KOPT-K1 (cell line): ENCODE results near the gene RAD51B.
"Not testable (repeated sequence)": the region's sequence is repeated elsewhere in the genome, so short reads cannot be mapped to it uniquely, and the experiment has no call there.

Experiments
- H3K27ac ChIP-seq: fragments of 200-600 bp; sonication (generic); 2 replicates; pipeline ENCODE4 v1.5.1; 2016; ENCODE audit warnings: antibody characterized with exemption, mild to moderate bottlenecking, low read depth, low read length; ENCODE audit not compliant: poor library complexity, severe bottlenecking
- H3K36me3 ChIP-seq: fragments of 200-600 bp; sonication (generic); 2 replicates; pipeline ENCODE4 v1.5.1; 2017; ENCODE audit warnings: antibody characterized with exemption, mild to moderate bottlenecking, low read length, moderate library complexity; ENCODE audit not compliant: insufficient read depth
- H3K9me3 ChIP-seq: fragments of 200-600 bp; sonication (generic); 2 replicates; pipeline ENCODE4 v1.5.1; 2017; ENCODE audit warnings: antibody characterized with exemption, low read length, mild to moderate bottlenecking; ENCODE audit not compliant: insufficient read depth, poor library complexity, severe bottlenecking

RAD51B gene

GRCh38 chr14:67965696-67966095, 146.1 kb downstream of the RAD51B start:
- Histone ChIP-seq H3K9me3 (peaks cover 30% of the 10 kb centered on the region), H3K27ac (no peak overlapping the region), H3K36me3 (no peaks in the 10 kb centered on the region)

DNA sequence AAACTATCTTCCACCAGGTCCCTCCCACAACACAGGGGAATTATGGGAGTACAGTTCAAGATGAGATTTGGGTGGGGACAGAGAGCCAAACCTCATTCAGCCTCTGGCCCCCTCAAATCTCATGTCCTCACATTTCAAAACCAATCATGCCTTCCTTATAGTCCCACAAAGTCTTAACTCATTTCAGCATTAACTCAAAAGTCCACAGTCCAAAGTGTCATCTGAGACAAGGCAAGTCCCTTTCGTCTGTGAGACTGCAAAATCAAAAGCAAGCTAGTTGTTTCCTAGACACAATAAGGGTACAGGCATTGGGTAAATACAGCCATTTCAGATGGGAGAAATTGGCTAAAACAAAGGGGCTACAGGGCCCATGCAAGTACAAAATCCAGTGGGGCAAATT, 147.6 kb downstream of the RAD51B start:
- peaks cover 30% of the 10 kb centered on the region for H3K9me3 ChIP-seq
- H3K36me3 ChIP-seq, result no peaks in the 10 kb centered on the region
- no peak overlapping the region for H3K27ac ChIP-seq

DNA sequence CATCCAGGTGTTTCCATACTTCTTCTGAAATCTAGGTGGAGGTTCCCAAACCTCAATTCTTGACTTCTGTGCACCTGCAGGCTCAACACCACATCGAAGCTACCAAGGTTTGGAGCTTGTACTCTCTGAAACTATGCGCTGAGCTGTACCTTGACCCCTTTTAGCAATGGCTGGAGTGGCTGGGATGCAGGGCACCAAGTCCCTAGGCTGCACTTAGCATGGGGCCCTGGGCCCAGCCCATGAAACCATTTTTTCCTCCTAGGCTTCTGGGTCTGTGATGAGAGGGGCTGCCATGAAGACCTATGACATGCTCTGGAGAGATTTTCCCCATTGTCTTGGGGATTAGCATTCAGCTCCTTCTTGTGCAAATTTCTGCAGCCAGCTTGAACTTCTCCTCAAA, 148.4 kb downstream of the RAD51B start:
- H3K9me3 ChIP-seq, result peaks cover 30% of the 10 kb centered on the region
- H3K27ac ChIP-seq, H3K36me3 ChIP-seq: not testable (repeated sequence)

GRCh38 chr14:67970923-67971322, 151.3 kb downstream of the RAD51B start:
- Histone ChIP-seq H3K36me3 (no peaks in the 10 kb centered on the region), H3K27ac (no peak overlapping the region), H3K9me3 (peaks cover 30% of the 10 kb centered on the region)

DNA sequence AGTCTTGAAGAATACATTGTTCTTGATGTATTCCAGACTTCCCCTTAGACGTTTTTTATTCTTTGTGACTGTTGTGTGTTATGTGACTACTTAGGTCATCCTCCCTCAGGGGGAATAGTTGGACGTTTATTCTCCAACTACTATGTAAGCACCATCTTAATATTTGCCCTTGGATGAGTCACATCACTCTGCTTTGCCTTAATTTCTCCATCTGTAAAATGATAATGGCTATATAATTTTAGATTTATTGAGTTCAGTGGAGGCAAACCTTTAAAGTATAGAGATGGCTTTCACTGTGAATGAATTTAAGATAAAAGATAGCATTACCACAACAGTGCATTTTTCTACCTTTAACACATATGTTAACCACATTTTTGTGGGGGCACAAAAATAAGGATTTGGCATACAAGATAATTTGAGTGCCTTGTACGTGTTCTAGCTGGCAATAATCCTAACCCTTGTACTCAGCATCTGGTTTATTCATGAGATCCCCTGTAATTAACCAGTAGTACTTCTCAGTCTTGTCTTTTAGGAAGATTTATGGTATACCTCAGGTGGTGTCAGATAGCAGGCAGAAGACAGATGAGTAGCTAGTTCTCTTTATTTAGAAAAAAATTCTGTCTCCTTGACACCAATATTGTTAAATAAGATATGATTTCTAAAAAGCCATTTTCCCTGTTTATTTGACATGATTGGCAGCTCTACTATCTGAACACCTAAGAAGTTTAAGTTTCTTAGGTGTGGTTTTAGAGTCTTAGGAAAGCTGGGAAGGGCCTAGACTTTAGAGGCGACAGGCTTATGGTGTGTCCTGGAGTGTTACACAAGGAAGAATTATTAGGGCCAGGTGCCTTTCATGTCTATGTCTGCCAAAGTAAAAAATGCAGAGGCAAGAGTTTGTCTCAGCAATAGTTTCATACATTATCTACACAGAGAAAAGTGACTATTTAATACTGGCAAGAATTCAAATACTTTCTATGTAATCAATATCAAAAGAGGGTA, 152.3 kb downstream of the RAD51B start:
- Histone ChIP-seq H3K27ac (no peak overlapping the region), H3K9me3 (peaks cover 24% of the 10 kb centered on the region), H3K36me3 (no peaks in the 10 kb centered on the region)

- H3K36me3 ChIP-seq, result no peaks in the 10 kb centered on the region
- H3K9me3 ChIP-seq, result peaks cover 9% of the 10 kb centered on the region
- no peak overlapping the region for H3K27ac ChIP-seq
Measured at GRCh38 chr14:67973436-67973835, 153.9 kb downstream of the RAD51B start.

DNA sequence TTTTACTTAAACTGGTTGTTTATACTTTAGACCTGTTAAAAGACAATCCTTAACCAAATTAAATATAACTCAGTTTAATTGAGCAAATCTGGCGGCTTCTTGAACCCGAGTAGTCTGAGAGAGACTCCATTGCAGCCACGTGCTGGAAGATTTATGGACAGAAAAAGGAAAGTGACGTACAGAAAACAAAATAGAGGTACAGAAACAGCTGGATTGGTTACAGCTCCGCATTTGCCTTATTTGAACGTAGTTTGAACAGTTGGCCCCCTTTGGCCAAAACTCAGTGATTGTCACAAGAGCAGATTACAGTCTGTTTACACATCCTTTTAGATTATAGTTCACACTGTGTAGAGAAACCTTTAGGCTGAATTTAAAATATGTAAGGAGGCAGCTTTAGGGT, 155.9 kb downstream of the RAD51B start:
- H3K9me3 ChIP-seq, result no peaks in the 10 kb centered on the region
- H3K27ac ChIP-seq, result no peak overlapping the region
- H3K36me3 ChIP-seq, result no peaks in the 10 kb centered on the region

DNA sequence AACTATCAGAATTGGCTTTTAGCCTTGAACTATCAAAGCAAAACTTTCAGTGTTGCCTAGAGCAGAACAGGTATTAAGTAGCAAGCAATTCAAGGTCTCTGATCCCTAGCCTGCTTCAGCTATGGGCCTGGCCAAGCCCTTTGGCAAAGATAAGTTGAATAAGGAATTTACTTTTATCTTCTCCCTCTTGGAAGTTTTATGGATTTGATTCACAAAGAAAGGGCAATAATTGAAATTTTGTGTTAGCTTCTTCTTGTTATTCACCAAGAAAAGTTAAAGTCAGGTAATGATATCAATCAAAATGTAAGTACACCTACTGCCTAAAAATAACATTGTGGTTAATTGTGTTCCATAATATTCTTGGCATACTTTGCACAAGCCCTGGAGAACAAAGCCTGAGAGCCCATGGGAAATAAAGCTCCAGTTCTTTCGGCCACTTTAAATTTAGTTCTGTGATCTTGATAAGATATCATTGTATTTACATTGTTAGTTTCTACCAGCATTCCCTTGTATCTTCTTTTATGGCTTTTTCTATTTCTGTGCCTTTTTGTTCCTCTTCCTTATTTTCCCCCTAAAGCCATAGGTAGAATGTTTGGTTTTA, 158.0 kb downstream of the RAD51B start:
- no peaks in the 10 kb centered on the region for H3K9me3 ChIP-seq
- no peak overlapping the region for H3K27ac ChIP-seq
- H3K36me3 ChIP-seq, result no peaks in the 10 kb centered on the region

DNA sequence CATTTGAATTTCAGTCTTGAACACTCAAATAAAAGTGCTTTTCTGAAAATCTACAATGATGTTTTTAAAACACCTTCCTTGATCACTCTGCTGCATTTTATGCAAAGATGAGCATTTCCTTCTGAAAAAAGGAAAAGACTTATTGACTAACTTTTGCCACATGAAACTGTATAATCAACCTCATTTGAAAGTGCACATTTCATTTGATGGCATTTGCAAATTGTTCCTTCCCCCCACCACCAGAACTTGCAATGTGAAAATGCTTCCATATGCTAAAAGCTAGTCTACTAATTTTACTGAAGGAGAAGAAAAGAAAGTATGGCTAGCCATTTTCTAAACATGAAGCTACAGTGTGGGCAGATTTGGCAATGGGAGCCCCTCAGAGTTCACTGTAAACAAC, 159.2 kb downstream of the RAD51B start:
- Histone ChIP-seq H3K36me3 (no peaks in the 10 kb centered on the region), H3K27ac (no peak overlapping the region)

DNA sequence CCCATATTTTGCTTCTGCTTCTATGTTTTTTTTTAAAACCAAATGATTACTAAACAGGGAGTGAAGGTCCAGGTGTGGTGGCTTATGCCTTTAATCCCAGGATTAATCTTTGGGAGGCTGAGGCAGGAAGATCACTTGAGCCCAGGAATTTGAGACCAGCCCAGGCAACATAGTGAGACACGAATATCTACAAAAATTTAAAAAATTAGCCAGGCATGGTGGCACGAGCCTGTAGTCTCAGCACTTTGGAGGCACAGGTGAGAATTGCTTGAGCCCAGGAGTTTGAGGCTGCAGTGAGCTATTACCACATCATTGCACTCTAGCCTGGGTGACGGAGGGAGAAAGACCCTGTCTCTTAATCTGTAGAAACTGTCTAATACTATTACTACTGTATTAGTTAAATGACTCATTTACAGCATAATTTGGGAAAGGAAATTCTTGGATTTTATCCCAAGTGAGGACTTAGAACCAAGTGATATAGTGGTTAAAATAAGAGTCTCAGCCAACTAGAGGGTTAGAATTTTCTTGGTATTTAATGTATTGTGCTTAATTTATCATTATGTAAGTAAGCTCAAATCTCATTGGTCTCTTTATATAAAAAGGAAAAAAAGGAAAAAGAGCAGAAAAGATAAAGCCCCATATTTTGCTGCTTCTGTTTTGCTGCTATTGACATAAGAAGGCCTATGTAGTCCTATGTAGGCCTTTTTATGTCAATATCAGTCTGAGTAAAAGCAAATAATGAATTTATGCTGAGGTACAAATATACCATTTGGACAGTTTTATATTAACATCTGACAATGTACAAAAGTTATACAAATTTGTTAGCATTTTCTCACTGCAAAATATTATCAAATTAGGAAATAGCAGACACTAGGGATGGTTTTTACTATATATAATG, 163.4 kb downstream of the RAD51B start:
- Histone ChIP-seq H3K27ac (no peak overlapping the region), H3K36me3 (no peaks in the 10 kb centered on the region), H3K9me3 (no peaks in the 10 kb centered on the region)

More for the DNA sequence above, 159.2 kb downstream of the RAD51B start:
- H3K9me3 ChIP-seq, result no peaks in the 10 kb centered on the region

- no peak overlapping the region for H3K27ac ChIP-seq
- no peaks in the 10 kb centered on the region for H3K36me3 ChIP-seq
- H3K9me3 ChIP-seq, result no peaks in the 10 kb centered on the region
Measured at GRCh38 chr14:67984274-67984673, 164.7 kb downstream of the RAD51B start.

GRCh38 chr14:67986131-67986841, 166.7 kb downstream of the RAD51B start:
- no peaks in the 10 kb centered on the region for H3K9me3 ChIP-seq
- H3K27ac ChIP-seq, result no peak overlapping the region
- H3K36me3 ChIP-seq, result no peaks in the 10 kb centered on the region

GRCh38 chr14:67987606-67988005, 168.0 kb downstream of the RAD51B start:
- H3K9me3 ChIP-seq, result no peaks in the 10 kb centered on the region
- no peak overlapping the region for H3K27ac ChIP-seq
- no peaks in the 10 kb centered on the region for H3K36me3 ChIP-seq

- not testable (repeated sequence) for H3K27ac ChIP-seq
Measured at GRCh38 chr14:67988210-67988609, 168.6 kb downstream of the RAD51B start.

More at GRCh38 chr14:67988210-67988609, 168.6 kb downstream of the RAD51B start:
- not testable (repeated sequence) for H3K36me3 ChIP-seq, H3K9me3 ChIP-seq
